Dermis blood vessel endothelial cell (primary cell): Measurements from ENCODE around the gene SH3PXD2B. TPM values are rescaled to one million over a fixed set of nuclear protein-coding genes. Genes with fewer than 3 reads are reported as not detected.
"Not testable (repeated sequence)": the region's sequence is repeated elsewhere in the genome, so short reads cannot be mapped to it uniquely, and the experiment has no call there.

Experiments used
- DNase-seq: peaks from one replicate; pipeline ENCODE4 v3.0.0; 2010
- total RNA-seq: library from RNA; depleted of rRNA; stranded (reverse); fragments of >200 nt; gene quantifications from 2 replicates; pipeline ENCODE4 v1.2.3, GENCODE V29; 2014

The SH3PXD2B gene
- total RNA-seq, 1 donor from 2014 or later = 15.0 TPM

- DNase-seq = no peak
These were observed 118.1 kb downstream of the SH3PXD2B start for GRCh38 chr5:172336264-172336663.

GRCh38 chr5:172335721-172336120 lies 118.6 kb downstream of the SH3PXD2B start:
- no peak for DNase-seq

GRCh38 chr5:172334641-172335040 lies 119.7 kb downstream of the SH3PXD2B start:
- no peak for DNase-seq

DNA sequence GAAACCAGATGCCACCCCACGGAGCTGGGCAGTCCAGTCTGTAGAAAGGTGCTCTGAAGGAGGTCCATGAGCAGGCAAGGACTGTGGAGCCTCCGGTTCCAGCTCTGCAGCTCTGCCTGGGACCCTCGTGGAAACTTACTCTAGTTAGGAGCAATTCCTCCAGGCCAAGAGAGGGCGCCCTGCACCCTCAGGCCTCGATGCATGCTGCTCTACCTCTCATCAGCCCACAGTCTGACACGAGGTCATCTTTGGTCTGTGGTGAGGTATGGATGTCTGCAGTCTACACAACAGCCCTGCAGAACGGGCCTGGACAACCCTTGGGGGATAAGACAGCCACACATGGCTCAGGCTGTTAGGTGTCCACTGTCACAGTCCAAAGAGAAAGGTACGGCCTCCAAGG lies 120.1 kb downstream of the SH3PXD2B start:
- no peak for DNase-seq

DNA sequence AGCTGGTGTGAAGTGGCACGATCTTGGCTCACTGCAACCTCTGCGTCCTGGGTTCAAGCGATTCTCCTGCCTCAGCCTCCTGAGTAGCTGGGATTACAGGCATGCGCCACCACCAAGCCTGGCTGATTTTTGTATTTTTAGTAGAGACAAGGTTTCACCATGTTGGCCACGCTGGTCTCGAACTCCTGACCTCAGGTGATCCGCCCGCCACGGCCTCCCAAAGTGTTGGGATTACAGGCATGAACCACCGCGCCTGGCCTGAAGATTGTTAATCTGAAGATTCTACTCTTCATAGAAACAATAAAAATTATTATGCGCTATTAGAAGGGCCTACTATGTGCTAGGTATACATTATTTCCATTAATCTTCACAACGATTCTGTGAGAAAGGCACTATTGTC lies 127.4 kb downstream of the SH3PXD2B start:
- not testable (repeated sequence) for DNase-seq

DNA sequence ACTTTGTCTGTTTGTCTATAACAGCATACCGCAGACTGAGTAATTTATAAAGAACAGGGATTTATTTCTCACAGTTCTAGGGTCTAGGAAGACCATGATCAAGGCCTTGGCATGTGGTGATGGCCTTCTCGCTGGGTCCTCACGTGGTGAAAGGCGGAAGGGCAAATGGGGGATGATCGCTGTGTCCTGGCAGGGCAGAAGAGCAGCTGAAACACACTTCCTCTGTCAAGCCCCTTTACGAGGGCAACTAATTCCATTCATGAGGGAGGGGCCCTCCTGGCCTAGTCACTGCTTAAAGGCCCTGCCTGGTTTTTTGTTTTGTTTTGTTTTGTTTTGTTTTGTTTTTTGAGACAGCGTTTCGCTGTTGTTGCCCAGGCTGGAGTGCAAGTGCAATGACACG lies 128.9 kb downstream of the SH3PXD2B start:
- DNase-seq = no peak

DNA sequence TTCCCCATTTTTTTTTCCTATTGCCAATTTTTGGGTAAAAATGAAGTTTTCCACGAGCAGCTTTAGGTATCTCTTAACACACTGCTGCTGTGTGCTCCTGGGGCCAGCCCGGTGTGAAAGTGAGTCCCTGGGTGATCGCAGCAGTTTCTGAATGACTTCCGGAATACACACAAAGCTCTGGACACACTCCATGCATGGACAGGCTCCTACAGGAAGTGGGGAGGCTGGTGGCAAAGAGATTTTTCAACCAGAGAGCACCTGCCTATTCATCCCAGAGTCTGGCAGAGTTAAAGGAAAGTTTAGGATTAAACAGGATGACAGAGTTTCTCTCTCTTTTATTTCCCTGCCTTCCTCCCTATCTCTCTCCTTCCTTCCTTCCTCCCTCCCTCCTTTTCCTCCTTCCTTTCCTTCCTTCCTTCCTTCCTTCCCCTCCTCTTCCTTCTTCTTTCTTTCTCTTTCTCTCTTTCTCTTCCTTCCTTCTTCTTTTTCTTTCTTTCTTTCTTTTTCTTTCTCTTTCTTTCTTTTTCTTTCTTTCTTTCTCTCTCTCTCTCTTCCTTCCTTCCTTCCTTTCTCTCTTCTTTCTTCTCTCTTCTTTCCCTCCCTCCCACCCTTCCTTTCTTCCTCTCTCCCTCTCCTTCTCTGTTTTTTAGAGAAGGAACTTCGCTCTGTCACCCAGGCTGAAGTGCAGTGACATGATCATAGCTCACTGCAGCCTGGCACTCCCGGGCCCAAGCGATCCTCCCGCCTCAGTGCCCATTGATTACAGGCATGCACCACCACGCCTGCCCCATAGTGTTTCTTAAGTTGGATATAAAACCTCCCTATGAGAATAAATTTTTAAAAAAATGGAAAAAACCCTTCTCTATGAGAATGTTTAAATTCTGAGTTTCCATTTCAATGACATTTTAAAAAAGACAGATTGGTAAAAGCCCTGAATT lies 132.0 kb downstream of the SH3PXD2B start:
- peak; percentile 19 for DNase-seq

- no peak for DNase-seq
These were observed 132.7 kb downstream of the SH3PXD2B start for GRCh38 chr5:172321593-172321992.

DNA sequence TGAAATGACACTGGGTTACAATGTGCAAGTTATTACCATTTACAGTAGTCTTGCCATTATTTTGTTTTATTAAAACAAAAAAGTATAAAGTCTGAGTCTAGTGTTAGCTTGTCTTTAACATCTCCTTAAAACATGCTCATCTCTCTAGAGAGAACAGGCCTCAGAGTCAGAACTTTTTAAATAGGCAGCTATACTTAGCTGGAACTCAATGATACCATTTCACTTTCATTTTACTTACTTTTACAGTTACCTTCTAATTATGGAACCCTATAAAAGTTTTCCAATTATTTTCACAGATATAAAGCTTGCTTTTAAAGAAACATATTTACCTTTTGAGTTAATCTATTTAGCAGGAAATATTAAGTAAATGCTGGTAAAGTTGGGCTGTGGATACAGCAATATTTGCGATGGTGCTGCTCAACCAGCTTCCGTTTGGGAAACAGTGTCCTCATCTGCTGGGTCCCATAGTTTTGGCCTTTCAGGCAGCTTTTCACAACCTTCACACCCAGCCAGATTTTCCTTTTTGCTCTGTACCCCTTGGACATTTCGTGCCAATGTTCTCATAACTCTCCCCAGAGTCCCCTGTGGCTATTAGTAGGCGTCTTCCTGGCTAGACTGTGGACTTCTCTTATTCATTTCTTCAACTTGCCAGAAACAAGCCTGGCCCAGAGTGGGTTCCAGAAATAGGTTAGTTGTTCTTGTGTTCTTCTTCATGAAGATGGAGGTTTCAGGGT lies 134.4 kb downstream of the SH3PXD2B start:
- no peak for DNase-seq

GRCh38 chr5:172315587-172316493 lies 138.5 kb downstream of the SH3PXD2B start:
- no peak for DNase-seq

DNA sequence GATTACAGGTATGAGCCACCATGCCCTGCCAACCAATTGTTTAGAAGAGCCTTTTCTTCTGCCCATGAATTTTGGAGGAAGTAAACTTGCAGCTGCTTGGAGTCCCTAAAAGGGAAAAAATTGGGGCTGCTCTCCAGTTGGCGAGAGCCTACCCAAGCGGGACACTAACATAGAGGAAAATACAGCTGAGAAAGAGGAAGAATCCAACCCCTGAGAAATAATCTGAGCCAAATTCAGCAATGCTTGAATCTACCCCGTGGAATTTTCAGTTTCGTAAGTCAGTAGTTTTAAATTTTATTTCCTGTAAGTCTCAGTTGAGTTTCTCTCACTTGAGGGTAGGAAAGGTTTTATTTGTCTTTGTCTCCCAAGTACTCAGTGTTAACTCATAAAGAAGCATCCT lies 140.4 kb downstream of the SH3PXD2B start:
- no peak for DNase-seq

- no peak for DNase-seq
These were observed 142.0 kb downstream of the SH3PXD2B start for GRCh38 chr5:172312286-172312685.

GRCh38 chr5:172311605-172312004 lies 142.7 kb downstream of the SH3PXD2B start:
- DNase-seq = no peak

DNA sequence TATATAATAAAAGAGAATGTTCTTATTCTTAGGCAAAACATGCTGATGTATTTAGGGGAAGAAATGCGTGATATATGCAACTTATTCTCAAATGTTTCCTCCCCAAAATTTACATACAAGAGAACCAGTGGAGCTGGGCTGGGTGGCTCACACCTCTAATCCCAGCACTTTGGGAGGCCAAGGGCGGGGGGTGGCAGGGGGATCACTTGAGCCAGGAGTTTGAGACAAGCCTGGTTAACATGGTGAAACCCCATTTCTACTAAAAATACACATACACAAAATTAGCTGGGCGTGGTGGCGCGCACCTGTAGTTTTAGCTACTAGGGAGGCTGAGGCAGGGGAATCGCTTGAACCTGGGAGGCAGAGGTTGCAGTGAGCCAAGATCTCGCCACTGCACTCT lies 143.3 kb downstream of the SH3PXD2B start:
- no peak for DNase-seq

GRCh38 chr5:172305380-172305779 lies 148.9 kb downstream of the SH3PXD2B start:
- DNase-seq = no peak

DNA sequence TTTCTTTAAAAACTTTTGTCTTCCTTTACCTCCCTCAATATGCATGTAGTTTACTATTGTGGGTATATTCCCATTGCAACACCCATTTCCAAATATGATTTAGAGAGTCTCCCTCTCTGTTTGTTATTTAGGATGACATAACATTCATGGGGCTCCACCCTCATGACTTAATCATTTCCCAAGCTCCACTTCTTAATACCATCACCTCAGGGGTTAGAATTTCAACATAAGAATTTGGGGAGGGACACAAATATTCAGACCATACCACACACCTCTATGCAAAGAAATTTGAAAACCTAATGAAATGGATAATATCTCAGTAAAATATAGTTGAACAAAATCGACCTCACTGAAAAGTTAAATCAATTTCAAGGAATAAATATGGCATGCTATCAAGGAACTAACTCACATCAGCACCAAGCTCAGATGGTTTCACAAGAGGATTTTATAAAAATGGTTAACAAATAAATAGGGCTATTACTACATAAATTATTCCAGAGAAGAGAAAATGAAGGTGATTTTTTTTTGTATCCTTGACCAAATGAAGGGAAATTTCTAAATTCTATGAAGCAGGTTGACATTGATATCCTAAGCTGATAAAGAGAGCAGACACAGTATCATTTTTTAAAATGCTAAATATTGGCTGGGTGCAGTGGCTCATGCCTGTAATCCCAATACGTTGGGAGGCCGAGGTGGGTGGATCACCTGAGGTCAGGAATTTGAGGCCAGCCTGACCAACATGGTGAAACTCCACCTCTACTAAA lies 150.6 kb downstream of the SH3PXD2B start:
- DNase-seq = no peak

DNA sequence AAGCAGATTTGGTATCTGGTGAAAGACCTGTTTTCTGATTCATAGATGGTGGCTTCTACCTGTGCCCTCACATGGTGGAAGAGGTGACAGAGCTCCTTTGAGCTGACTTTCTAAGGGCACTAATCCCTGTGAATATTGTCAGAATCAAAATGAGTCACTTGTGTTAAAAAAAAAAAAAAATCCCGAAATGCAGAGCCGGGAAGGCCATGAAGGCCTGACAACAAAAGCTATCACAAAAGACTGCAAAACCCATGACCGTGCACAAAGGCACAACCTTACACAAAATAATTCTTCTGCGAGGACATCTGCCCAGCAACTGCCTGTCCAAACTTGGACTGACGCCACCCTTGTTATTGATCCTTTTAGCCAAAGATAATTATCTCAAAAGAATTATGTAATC lies 151.2 kb downstream of the SH3PXD2B start:
- DNase-seq = no peak

DNA sequence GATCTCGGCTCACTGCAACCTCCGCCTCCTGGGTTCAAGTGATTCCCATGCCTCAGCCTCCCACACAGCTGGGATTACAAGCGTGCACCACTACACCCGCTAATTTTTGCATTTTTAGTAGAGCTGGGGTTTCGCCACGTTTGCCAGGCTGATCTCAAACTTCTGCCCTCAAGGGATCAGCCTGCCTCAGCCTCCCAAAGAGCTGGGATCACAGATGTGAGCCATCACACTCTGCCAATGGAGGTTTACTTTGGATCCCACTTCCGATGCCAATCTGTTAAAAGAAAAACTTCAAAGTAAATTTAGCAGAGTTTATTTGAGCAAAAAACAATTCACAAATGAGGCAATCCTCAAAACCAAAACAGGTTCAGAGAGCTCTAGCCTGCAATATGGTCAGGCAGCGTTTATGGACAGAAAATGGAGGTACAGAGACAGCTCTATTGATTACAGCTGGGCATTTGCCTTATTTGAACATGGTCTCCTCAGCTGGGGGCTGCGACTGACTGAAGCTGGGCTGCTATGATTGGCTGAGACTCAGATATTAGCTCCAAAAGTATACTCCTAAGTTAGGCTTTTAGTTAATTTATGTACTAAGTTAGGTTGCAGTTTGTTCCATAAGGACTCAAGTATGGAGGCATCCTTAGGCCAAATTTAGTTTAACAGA lies 152.1 kb downstream of the SH3PXD2B start:
- DNase-seq = no peak

- no peak for DNase-seq
These were observed 154.3 kb downstream of the SH3PXD2B start for GRCh38 chr5:172299916-172300439.

- DNase-seq = no peak
These were observed 159.5 kb downstream of the SH3PXD2B start for GRCh38 chr5:172294831-172295230.

GRCh38 chr5:172293745-172294342 lies 160.5 kb downstream of the SH3PXD2B start:
- DNase-seq = no peak
